ENCODE data around the gene ABR.

GRCh38 chr17:1206026-1206777 is 26.4 kb upstream of the ABR start:
- TF ChIP-seq CTCF (IDR thresholded peaks at IDR 0.05) (no peak), POLR2AphosphoS5 (IDR thresholded peaks at IDR 0.05; ENCODE audit: low read depth, low read length) (no peak), SIN3A (IDR thresholded peaks at IDR 0.05; ENCODE audit: borderline replicate concordance, insufficient read depth, low read depth, low read length) (no peak), REST (IDR thresholded peaks at IDR 0.05; ENCODE audit: insufficient read depth in 1 of 2, low read depth in 2 of 2, low read length in 1 of 2) (no peak), TCF7L2 (IDR thresholded peaks at IDR 0.05; ENCODE audit: low read depth, low read length) (no peak)
